ENCODE data around the gene LCOR. TPM values are rescaled to one million over a fixed set of nuclear protein-coding genes. Genes with fewer than 3 reads are reported as not detected.
A peak's percentile ranks its signal among the peaks of the same experiment; 100 is the strongest.

Gene LCOR
- total RNA-seq, 4 donors from 2014 or later: 29.1 to 60.9 (median 42.4) TPM

DNA sequence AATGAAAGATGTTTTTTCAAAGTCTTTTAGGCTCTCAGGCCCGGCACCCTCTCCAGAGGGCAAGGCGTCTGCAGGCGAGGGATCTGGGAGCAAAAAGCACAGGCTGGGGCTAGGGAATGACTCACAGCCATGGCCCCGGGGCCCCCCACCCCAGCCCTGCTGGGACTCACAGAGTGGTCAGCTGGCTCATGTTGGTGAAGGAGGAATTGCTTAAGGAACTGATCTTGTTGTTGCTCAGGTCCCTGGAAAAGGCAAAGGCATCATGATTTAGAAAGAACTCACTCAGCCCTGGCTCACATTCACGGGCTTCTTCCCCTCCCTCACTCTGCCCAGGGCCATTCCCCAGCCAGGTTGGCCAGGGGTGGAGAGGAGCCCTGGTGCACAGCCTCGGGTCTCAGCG, 202.2 kb downstream of the LCOR start:
- peaks cover 8 to 9% of the 10 kb centered on the region in 2 donors for H3K4me1 ChIP-seq
- intact Hi-C loops (cut with DNase I): no loop called here
- H3K36me3 ChIP-seq: no peaks in the 10 kb centered on the region
- no peaks in the 10 kb centered on the region for H3K9me3 ChIP-seq
- H3K27me3 ChIP-seq: no peaks in the 10 kb centered on the region
- WGBS, 2 donors: 80 to 87% methylated on average over 7 of the region's 7 CpGs
- H3K27ac ChIP-seq: no peak overlapping the region
- no peak overlapping the region for H3K4me3 ChIP-seq (replicated peaks in 1 of 3)
- TF ChIP-seq POLR2A (IDR thresholded peaks at IDR 0.05): no peak
- TF ChIP-seq, protein P1, sequence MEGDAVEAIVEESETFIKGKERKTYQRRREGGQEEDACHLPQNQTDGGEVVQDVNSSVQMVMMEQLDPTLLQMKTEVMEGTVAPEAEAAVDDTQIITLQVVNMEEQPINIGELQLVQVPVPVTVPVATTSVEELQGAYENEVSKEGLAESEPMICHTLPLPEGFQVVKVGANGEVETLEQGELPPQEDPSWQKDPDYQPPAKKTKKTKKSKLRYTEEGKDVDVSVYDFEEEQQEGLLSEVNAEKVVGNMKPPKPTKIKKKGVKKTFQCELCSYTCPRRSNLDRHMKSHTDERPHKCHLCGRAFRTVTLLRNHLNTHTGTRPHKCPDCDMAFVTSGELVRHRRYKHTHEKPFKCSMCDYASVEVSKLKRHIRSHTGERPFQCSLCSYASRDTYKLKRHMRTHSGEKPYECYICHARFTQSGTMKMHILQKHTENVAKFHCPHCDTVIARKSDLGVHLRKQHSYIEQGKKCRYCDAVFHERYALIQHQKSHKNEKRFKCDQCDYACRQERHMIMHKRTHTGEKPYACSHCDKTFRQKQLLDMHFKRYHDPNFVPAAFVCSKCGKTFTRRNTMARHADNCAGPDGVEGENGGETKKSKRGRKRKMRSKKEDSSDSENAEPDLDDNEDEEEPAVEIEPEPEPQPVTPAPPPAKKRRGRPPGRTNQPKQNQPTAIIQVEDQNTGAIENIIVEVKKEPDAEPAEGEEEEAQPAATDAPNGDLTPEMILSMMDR (IDR thresholded peaks at IDR 0.05): no peak
- no peak for DNase-seq

DNA sequence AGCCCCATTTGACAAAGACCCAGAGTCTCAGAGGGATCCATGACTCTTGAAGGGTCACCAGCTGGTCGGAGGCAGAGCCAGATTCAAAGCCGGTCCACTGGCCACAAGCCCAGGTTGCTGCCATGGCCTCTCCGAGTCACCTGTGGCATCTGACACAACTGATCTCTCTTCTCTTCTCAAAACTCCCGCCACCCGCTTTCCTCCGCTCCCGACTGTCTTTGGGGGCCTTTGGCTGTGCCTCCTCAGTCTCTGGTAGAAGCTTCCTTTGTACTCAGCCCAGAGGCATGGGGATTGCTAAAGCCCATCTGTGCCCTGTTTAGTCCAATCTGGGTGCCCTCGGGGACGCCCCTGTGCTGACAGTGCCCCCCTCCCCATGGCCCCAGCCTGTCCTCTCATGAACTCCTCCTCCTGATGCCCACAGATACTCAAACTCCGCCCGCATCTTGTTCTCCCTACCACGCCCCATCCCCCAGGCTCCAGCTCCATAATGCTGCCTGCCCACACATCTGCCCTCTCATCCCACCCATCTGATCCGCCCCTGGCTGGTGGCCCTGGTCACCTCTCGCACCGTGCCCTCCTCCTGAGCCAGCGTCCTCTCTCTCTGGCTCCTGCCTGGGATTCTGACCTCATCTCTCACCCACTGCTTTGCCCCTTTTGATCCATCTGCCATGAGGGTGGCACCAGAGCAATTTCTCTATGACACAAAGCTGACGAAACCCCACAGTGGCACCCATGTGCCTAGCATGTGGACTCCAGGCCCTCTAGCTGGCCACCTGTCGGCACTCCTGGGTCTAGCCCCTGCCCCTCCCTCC, 203.1 kb downstream of the LCOR start:
- no peak for TF ChIP-seq POLR2A (IDR thresholded peaks at IDR 0.05)
- TF ChIP-seq, protein P1 (IDR thresholded peaks at IDR 0.05): no peak
- intact Hi-C loops (cut with DNase I): no loop called here
- H3K4me1 ChIP-seq: peaks cover 8 to 9% of the 10 kb centered on the region in 2 donors
- H3K27ac ChIP-seq: no peak overlapping the region
- DNase-seq: no peak
- H3K4me3 ChIP-seq (replicated peaks in 1 of 3): no peak overlapping the region
- H3K27me3 ChIP-seq: no peaks in the 10 kb centered on the region
- H3K36me3 ChIP-seq: no peaks in the 10 kb centered on the region
- no peaks in the 10 kb centered on the region for H3K9me3 ChIP-seq
- 85 to 87% methylated on average over 18 of the region's 18 CpGs for WGBS, 2 donors

DNA sequence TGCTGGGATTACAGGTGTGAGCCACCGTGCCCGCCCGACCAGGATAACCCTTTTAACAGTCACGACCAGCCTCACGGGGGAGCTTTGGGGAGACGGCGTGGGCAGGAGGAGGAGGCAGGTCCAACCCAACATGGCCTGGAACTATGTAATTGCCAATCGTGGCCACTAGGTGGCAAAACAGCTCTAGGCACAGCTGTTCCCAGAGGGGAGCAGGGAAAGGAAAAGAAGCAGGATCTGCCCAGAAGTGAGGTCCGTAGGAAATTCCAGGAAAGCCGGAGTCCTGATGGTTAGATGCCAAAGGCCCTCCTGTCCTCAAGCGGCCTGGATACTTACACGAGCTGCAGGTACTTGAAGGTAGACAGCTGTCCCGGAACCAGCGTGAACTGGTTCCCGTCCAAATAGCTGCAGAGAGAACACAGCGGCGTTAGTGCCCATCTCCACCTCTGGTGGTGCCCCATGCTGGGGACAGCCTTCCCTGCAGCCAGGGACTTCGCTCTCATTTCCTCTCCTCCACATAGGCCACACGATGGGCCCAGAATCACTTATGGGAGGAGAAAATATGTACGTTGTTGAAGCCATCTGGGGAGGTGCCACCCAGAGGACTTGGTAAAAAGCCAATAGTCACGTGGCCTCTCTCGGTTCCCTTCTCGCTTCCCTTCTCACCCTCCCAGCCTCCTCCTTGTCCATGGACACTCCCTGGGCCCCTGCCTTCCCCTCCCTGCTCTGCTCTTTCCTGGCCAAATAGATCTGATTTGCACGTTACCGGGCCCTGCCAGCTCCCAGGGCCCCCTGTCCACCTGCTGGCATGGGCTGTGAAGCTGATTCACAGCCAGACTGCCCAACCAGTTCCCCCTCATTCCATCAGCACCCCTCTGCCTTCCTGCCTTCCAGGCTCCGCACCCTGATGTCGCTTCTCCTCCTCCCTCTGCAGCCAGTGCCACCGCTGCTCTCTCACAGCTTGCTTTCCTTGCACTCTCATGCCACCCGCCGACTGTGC, 205.6 kb downstream of the LCOR start:
- H3K27ac ChIP-seq: no peak overlapping the region
- H3K27me3 ChIP-seq: no peaks in the 10 kb centered on the region
- no peaks in the 10 kb centered on the region for H3K9me3 ChIP-seq
- 14 to 15% methylated on average over 22 to 29 of the region's 30 CpGs for WGBS, 2 donors
- intact Hi-C loops (cut with DNase I): no loop called here
- H3K4me3 ChIP-seq (replicated peaks in 1 of 3): peak overlapping the region in 1 of 3 donors; percentile 4
- no peaks in the 10 kb centered on the region for H3K36me3 ChIP-seq
- TF ChIP-seq, protein P1 (IDR thresholded peaks at IDR 0.05): peak; percentile 65 to 81 (median 74)
- no peak for TF ChIP-seq POLR2A (IDR thresholded peaks at IDR 0.05)
- H3K4me1 ChIP-seq: peaks cover 8 to 9% of the 10 kb centered on the region in 2 donors
- peak; percentile 76 to 77 for DNase-seq

DNA sequence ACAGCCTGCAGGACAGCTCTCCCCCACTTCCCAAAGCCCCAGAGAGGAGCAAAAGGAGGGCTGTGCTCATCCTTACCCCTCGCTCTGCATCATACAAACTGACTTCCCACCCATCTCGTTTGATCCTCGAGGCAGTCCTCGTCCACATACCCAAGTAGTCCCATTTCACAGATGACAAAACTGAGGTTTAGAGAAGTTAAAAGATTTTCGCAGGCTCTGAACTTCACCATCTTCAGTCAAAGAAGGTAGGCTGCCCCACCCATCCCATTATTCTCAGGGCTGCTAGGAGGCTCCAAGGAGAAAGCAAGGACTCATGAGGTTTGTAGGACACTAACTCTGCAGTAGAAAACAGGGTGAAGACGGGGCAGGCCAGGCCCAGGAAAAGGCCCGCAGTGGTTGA, 206.6 kb downstream of the LCOR start:
- no peak for DNase-seq
- WGBS, 2 donors: 96 to 98% methylated on average over 7 of the region's 7 CpGs
- Histone ChIP-seq H3K36me3 (no peaks in the 10 kb centered on the region), H3K27ac (no peak overlapping the region), H3K27me3 (no peaks in the 10 kb centered on the region), H3K4me1 (peaks cover 8 to 9% of the 10 kb centered on the region in 2 donors), H3K4me3 (replicated peaks in 1 of 3) (no peak overlapping the region), H3K9me3 (no peaks in the 10 kb centered on the region)
- intact Hi-C loops (cut with DNase I): no loop called here
- TF ChIP-seq POLR2A (IDR thresholded peaks at IDR 0.05): no peak
- TF ChIP-seq, protein P1 (IDR thresholded peaks at IDR 0.05): no peak

Measured in thyroid gland (tissue), 4 donors.